ENCODE measurements around the gene DDC. TPM values are rescaled to one million over a fixed set of nuclear protein-coding genes. Genes with fewer than 3 reads are reported as not detected.

Gene DDC
- total and polyA plus RNA-seq, 4 donors: 27.2 to 74.9 (median 58.6) TPM

DNA sequence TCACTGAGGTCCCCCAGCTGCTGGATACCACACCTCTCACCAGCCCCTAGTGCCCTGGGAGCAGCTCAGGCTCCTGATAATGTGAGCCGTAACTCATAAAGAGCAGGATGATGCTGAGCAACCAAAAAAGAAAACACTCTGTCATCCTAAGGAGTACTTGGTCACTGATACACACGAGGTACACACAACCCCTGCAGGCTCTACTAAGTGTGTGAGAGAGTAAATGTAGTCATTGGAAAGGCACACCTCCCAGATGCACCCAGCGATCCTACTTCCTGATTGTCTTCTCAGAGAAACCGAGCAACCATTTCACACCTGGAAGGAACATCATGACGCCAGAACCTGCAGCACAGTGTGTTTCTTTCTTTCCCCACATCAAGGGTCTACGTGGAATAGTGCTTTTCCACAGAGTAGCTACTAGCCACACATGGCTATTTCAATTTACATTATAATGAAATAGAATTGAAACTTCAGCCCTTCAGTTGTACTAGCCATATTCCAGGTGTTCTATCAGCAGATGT is 149.3 kb downstream of the DDC start:
- H3K27me3 ChIP-seq (ENCODE audit: control insufficient read depth in 4 of 4, insufficient read depth in 4 of 4, low read length in 3 of 4): no peaks in the 10 kb centered on the region
- TF ChIP-seq SP1 (IDR thresholded peaks at IDR 0.05): no peak
- no peak for TF ChIP-seq ZBTB33 (IDR thresholded peaks at IDR 0.05)
- TF ChIP-seq CTCF (IDR thresholded peaks at IDR 0.05; ENCODE audit: low read depth, low read length, missing input control): no peak
- TF ChIP-seq NR2F2 (IDR thresholded peaks at IDR 0.05): no peak
- TF ChIP-seq GABPA (IDR thresholded peaks at IDR 0.05 in 1 of 2, conservative IDR thresholded peaks at IDR 0.05 in 1 of 2): no peak
- no peak for TF ChIP-seq RXRA (IDR thresholded peaks at IDR 0.05)
- no peak for TF ChIP-seq YY1 (IDR thresholded peaks at IDR 0.05)
- TF ChIP-seq, protein P1, sequence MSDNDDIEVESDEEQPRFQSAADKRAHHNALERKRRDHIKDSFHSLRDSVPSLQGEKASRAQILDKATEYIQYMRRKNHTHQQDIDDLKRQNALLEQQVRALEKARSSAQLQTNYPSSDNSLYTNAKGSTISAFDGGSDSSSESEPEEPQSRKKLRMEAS (IDR thresholded peaks at IDR 0.05): no peak
- no peak for TF ChIP-seq TAF1 (conservative IDR thresholded peaks at IDR 0.05)
- no peak for TF ChIP-seq ATF3 (IDR thresholded peaks at IDR 0.05)
- TF ChIP-seq, protein P2, sequence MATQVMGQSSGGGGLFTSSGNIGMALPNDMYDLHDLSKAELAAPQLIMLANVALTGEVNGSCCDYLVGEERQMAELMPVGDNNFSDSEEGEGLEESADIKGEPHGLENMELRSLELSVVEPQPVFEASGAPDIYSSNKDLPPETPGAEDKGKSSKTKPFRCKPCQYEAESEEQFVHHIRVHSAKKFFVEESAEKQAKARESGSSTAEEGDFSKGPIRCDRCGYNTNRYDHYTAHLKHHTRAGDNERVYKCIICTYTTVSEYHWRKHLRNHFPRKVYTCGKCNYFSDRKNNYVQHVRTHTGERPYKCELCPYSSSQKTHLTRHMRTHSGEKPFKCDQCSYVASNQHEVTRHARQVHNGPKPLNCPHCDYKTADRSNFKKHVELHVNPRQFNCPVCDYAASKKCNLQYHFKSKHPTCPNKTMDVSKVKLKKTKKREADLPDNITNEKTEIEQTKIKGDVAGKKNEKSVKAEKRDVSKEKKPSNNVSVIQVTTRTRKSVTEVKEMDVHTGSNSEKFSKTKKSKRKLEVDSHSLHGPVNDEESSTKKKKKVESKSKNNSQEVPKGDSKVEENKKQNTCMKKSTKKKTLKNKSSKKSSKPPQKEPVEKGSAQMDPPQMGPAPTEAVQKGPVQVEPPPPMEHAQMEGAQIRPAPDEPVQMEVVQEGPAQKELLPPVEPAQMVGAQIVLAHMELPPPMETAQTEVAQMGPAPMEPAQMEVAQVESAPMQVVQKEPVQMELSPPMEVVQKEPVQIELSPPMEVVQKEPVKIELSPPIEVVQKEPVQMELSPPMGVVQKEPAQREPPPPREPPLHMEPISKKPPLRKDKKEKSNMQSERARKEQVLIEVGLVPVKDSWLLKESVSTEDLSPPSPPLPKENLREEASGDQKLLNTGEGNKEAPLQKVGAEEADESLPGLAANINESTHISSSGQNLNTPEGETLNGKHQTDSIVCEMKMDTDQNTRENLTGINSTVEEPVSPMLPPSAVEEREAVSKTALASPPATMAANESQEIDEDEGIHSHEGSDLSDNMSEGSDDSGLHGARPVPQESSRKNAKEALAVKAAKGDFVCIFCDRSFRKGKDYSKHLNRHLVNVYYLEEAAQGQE (IDR thresholded peaks at IDR 0.05): no peak
- TF ChIP-seq FOXA2 (IDR thresholded peaks at IDR 0.05): no peak
- TF ChIP-seq HNF4G (IDR thresholded peaks at IDR 0.05): no peak
- no peak for DNase-seq (ENCODE audit: low spot score)
- no peaks in the 10 kb centered on the region for H3K36me3 ChIP-seq (ENCODE audit: control insufficient read depth in 4 of 4, insufficient read depth in 3 of 4, low read depth in 1 of 4, low read length in 3 of 4)
- H3K9me3 ChIP-seq (ENCODE audit: control insufficient read depth in 4 of 4, low read length in 3 of 4): no peaks in the 10 kb centered on the region
- H3K27ac ChIP-seq (ENCODE audit: low read depth in 1 of 2, low read length in 2 of 2): no peak overlapping the region
- no peak overlapping the region for H3K4me3 ChIP-seq (ENCODE audit: low read depth in 1 of 3, low read length in 3 of 3)
- 72% methylated on average over 6 of the region's 6 CpGs for WGBS
- no peak overlapping the region for H3K9ac ChIP-seq (ENCODE audit: low read depth in 1 of 2, low read length in 2 of 2)
- no peaks in the 10 kb centered on the region for H3K4me1 ChIP-seq (ENCODE audit: control insufficient read depth in 4 of 4, insufficient read depth in 4 of 4, low read length in 3 of 4)

DNA sequence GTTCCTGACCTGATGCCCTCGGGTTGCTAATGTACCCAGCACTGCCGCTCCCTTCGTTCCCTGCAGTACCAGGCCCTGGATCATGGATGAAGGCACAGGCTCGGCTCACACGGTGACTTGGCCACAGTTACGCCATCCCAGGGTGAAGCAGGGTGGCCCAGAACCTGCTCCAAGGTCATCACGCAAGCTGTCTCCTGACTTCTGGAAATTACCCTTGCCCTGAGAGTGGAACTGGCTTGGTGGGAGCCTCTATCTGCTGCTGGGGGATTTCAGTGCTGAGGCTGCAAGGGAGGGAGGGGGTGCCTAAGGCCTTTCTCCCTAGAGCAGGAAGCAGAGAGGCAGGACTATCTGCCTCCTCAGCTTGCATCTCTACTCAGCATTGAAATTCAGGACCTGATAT is 151.6 kb downstream of the DDC start:
- H3K4me1 ChIP-seq (ENCODE audit: control insufficient read depth in 4 of 4, insufficient read depth in 4 of 4, low read length in 3 of 4): no peaks in the 10 kb centered on the region
- H3K9ac ChIP-seq (ENCODE audit: low read depth in 1 of 2, low read length in 2 of 2): no peak overlapping the region
- H3K4me3 ChIP-seq (ENCODE audit: low read depth in 1 of 3, low read length in 3 of 3): no peak overlapping the region
- no peaks in the 10 kb centered on the region for H3K36me3 ChIP-seq (ENCODE audit: control insufficient read depth in 4 of 4, insufficient read depth in 3 of 4, low read depth in 1 of 4, low read length in 3 of 4)
- no peak overlapping the region for H3K27ac ChIP-seq (ENCODE audit: low read depth in 1 of 2, low read length in 2 of 2)
- DNase-seq (ENCODE audit: low spot score): no peak
- 90% methylated on average over 7 of the region's 7 CpGs for WGBS
- H3K27me3 ChIP-seq (ENCODE audit: control insufficient read depth in 4 of 4, insufficient read depth in 4 of 4, low read length in 3 of 4): no peaks in the 10 kb centered on the region
- H3K9me3 ChIP-seq (ENCODE audit: control insufficient read depth in 4 of 4, low read length in 3 of 4): no peaks in the 10 kb centered on the region
- TF ChIP-seq YY1 (IDR thresholded peaks at IDR 0.05) (no peak), FOXA2 (IDR thresholded peaks at IDR 0.05) (no peak), CTCF (IDR thresholded peaks at IDR 0.05; ENCODE audit: low read depth, low read length, missing input control) (no peak), EGR1 (IDR thresholded peaks at IDR 0.05; ENCODE audit: low read depth in 2 of 2) (no peak), ATF3 (IDR thresholded peaks at IDR 0.05) (no peak), RAD21 (IDR thresholded peaks at IDR 0.05) (no peak), FOXA1 (IDR thresholded peaks at IDR 0.05) (no peak), HNF4G (IDR thresholded peaks at IDR 0.05) (no peak), GABPA (IDR thresholded peaks at IDR 0.05 in 1 of 2, conservative IDR thresholded peaks at IDR 0.05 in 1 of 2) (no peak), NR2F2 (IDR thresholded peaks at IDR 0.05) (no peak)
- TF ChIP-seq, protein P2 (IDR thresholded peaks at IDR 0.05): no peak
